A673 (cell line): ENCODE measurements around the gene GGT1. TPM values are rescaled to one million over a fixed set of nuclear protein-coding genes. Genes with fewer than 3 reads are reported as not detected.

Experiments used
- BruUV-seq: library from RNA; stranded (reverse); fragments of 400-500 nt; replicated peaks from 2 replicates; lab custom pipeline; 2021; lab: Mats Ljungman, UMichigan
- CTCF ChIA-PET: fragments of 300-600 bp; sonication (Branson Sonifier 250); formaldehyde crosslinking; loops from one replicate; lab custom pipeline; 2022; ENCODE audit warnings: antibody characterized with exemption; lab: Charles Lee
- POLR2A ChIA-PET: fragments of 300-600 bp; sonication (Branson Sonifier 250); formaldehyde crosslinking; loops from one replicate; lab custom pipeline; 2022; ENCODE audit warnings: antibody characterized with exemption; ENCODE audit not compliant: low non-redundant PET; lab: Charles Lee
- DNase-seq: peaks from one replicate; pipeline ENCODE4 v3.0.0-alpha.2; 2015; ENCODE audit warnings: low spot score
- H3K27ac ChIP-seq: fragments of 200-600 bp; sonication (generic); 2 replicates; pipeline ENCODE4 v1.5.1; 2016; ENCODE audit warnings: mixed run types, low read depth, mild to moderate bottlenecking, mixed read lengths, antibody characterized with exemption, low read length; ENCODE audit not compliant: poor library complexity, severe bottlenecking
- H3K27me3 ChIP-seq: fragments of 200-600 bp; sonication (generic); replicated peaks from 2 replicates; pipeline ENCODE4 v1.6.1; 2017; ENCODE audit warnings: mixed run types, low read depth, mild to moderate bottlenecking, mixed read lengths, antibody characterized with exemption, low read length; ENCODE audit not compliant: insufficient read depth, poor library complexity
- H3K36me3 ChIP-seq: fragments of 200-600 bp; sonication (generic); 2 replicates; pipeline ENCODE4 v1.6.1; 2016; ENCODE audit warnings: mixed run types, mild to moderate bottlenecking, mixed read lengths, antibody characterized with exemption, low read length; ENCODE audit not compliant: insufficient read depth, poor library complexity, severe bottlenecking
- H3K4me1 ChIP-seq: fragments of 200-600 bp; sonication (generic); 2 replicates; pipeline ENCODE4 v1.6.1; 2017; ENCODE audit warnings: mixed run types, mild to moderate bottlenecking, mixed read lengths, antibody characterized with exemption, low read length; ENCODE audit not compliant: insufficient read depth, poor library complexity, severe bottlenecking
- H3K4me3 ChIP-seq: fragments of 200-600 bp; sonication (generic); 2 replicates; pipeline ENCODE4 v1.5.1; 2016; ENCODE audit warnings: low read depth, mixed run types, mild to moderate bottlenecking, mixed read lengths, low read length; ENCODE audit not compliant: poor library complexity, severe bottlenecking
- H3K9me3 ChIP-seq: fragments of 200-600 bp; sonication (generic); 2 replicates; pipeline ENCODE4 v1.6.1; 2016; ENCODE audit warnings: mixed run types, low read depth, mild to moderate bottlenecking, mixed read lengths, antibody characterized with exemption, low read length; ENCODE audit not compliant: poor library complexity, severe bottlenecking
- CTCF ChIP-seq: fragments of 300-800, 200-600 bp; sonication (generic); conservative IDR thresholded peaks from 2 replicates; pipeline ENCODE4 v1.5.1; 2017; ENCODE audit warnings: low read depth, mild to moderate bottlenecking, antibody characterized with exemption, low read length, moderate library complexity, mixed read lengths
- EZH2 ChIP-seq: fragments of 200-600 bp; sonication (generic); IDR thresholded peaks from 2 replicates; pipeline ENCODE4 v1.6.1; 2017; ENCODE audit warnings: borderline replicate concordance, low read depth, mild to moderate bottlenecking, mixed read lengths, antibody characterized with exemption, low read length; ENCODE audit not compliant: poor library complexity, severe bottlenecking
- intact Hi-C: fragments of 100-400 bp; cut with micrococcal nuclease; formaldehyde crosslinking; loops from one replicate; pipeline ENCODE4 v1.10.0; 2022; ENCODE audit not compliant: unreplicated experiment
- total RNA-seq: library from RNA; stranded (reverse); gene quantifications from 2 replicates; pipeline ENCODE4 v1.2.3, GENCODE V29; 2021

GGT1 gene
- total RNA-seq, 1 experiment from 2014 or later: 3.3 TPM

GRCh38 chr22:24587251-24587650 is 15.7 kb upstream of the GGT1 start:
- H3K36me3 ChIP-seq: no peaks in the 10 kb centered on the region
- H3K9me3 ChIP-seq: no peaks in the 10 kb centered on the region
- TF ChIP-seq CTCF: no peak
- TF ChIP-seq EZH2: no peak
- CTCF ChIA-PET: no interaction called here
- H3K27me3 ChIP-seq: no peaks in the 10 kb centered on the region
- DNase-seq: no peak
- no peak overlapping the region for H3K27ac ChIP-seq
- H3K4me1 ChIP-seq: peaks cover 16% of the 10 kb centered on the region
- POLR2A ChIA-PET: no interaction called here
- intact Hi-C loops: no loop called here
- no TSS peak for BruUV-seq
- no peak overlapping the region for H3K4me3 ChIP-seq

- Histone ChIP-seq H3K36me3 (no peaks in the 10 kb centered on the region), H3K27ac (no peak overlapping the region), H3K9me3 (no peaks in the 10 kb centered on the region), H3K27me3 (no peaks in the 10 kb centered on the region), H3K4me1 (peaks cover 16% of the 10 kb centered on the region), H3K4me3 (no peak overlapping the region)
- ChIA-PET POLR2A (no interaction called here), CTCF (no interaction called here)
- DNase-seq: no peak
- TF ChIP-seq EZH2 (no peak), CTCF (no peak)
- intact Hi-C loops: no loop called here
- BruUV-seq: no TSS peak
These were observed 15.0 kb upstream of the GGT1 start for GRCh38 chr22:24587948-24588347.

GRCh38 chr22:24588381-24588756 is 14.6 kb upstream of the GGT1 start:
- DNase-seq: no peak
- ChIA-PET CTCF (no interaction called here), POLR2A (no interaction called here)
- Histone ChIP-seq H3K27me3 (no peaks in the 10 kb centered on the region), H3K27ac (no peak overlapping the region), H3K9me3 (no peaks in the 10 kb centered on the region), H3K36me3 (no peaks in the 10 kb centered on the region), H3K4me1 (peaks cover 14% of the 10 kb centered on the region), H3K4me3 (no peak overlapping the region)
- TF ChIP-seq EZH2 (no peak), CTCF (no peak)
- no TSS peak for BruUV-seq
- intact Hi-C loops: no loop called here
